NCI-H82 (cell line): ENCODE measurements around the gene DLX2.
A peak's percentile ranks its signal among the peaks of the same experiment; 100 is the strongest.
"Not testable (repeated sequence)": the region's sequence is repeated elsewhere in the genome, so short reads cannot be mapped to it uniquely, and the experiment has no call there.

Experiments used
- DNase-seq: peaks from one replicate; lab custom pipeline; 2025; lab: John Stamatoyannopoulos, UW

DLX2 gene

DNA sequence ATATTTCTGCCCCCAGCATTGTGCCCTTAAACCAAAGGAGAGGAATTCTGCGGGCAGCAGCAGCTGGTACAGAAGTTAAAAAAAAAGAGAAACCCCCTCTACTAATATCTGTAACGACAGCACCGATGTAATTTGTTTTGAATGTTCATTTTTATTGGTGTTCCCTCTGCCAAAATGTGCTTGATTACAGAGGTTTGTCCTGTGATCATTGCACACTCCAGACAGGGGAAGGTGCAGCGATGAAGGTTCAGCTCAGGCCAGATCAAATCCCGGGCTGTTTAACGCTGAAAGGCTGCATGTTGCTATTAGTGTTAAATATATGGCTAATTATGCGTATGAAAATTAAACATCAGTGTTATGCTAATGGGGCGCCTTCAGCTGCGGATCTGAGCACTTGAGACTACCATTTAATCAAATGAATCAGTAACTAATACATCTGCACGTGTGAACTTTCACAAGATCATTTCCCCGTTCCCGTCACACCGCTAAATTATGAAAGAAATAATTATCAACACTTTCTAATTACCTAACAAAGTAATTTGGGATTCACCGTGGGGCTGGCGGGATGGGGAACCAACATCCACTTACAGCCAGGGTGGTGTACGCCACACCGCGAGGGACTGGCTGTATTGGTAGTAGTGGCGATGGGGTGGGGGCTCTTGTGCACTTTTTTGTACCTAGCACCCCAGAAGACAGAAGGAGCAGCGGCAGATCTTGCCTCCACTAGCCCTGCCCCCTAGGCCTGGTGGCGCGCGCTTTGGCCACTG lies 18.9 kb downstream of the DLX2 start:
- DNase-seq = no peak

DNA sequence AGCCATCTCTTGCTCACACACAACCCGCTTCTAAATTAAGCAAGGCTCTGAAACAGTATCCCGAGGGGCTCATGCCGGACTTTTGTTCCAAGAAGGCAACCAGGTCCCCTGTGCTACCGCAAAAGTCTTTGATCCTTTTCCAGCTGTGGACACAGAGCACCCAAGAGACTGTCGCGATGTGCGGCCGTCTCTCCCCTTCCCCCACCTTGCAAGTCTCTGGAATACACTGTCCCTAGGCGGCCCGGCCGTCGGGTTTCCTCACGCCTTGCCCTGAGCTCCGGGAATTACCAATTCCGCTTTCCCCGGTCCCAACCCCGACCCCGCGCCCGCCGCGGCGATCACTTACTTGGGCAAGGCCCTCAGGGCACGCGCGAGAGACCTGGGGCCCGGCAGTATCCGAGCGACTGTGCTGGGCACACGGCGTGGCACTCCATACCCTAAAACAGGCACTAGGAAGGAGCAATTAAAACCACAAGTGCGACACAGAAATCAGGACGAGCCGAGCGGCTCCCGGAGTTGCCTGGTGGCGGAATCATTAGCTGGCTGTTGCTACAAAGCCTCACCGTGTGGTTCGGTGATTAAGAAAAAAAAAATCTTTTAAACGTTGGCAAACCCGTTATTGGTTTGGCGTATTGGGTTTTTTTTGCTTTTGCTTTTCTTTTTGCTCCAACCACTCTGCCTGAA lies 19.6 kb downstream of the DLX2 start:
- DNase-seq = peak; percentile 44

DNA sequence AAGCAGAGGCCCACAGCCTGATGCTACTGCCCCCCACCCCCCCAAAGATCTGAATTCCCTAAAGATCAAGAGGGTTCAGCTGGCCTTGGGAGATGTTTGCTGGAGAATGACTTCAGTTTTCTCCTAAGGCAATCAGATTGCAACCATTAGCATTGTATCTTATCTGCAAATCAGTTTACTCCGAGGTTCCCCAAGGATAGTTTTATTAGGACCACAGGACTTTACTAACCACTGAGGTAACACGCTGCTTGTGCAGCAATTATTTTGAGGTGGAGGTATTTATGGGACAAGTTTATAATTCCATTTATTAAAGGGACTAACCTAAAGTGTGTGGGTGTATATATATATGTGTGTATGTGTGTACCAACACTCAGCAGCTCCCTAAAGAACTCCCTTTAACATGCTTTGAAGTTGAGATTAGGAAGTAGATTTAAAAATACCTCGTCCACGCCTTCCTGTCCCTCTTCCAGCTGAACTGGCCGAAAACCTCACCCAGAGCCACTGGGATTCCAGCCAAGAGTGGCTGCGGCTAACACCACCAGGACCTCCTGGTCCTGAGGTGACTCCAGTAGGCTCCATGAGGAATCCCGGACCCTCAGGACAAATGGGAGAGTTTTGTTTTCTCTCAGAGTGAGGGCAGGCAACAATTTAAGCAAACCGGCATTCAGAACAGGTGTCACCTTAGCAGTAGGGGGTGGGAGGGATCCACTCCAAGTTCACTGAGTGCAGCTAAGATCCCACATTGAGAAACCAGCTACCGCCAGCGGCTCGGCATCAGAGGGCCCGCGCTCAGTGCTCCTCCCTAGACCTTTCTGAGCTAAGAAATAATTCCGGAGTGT lies 20.4 kb downstream of the DLX2 start:
- no peak for DNase-seq

DNA sequence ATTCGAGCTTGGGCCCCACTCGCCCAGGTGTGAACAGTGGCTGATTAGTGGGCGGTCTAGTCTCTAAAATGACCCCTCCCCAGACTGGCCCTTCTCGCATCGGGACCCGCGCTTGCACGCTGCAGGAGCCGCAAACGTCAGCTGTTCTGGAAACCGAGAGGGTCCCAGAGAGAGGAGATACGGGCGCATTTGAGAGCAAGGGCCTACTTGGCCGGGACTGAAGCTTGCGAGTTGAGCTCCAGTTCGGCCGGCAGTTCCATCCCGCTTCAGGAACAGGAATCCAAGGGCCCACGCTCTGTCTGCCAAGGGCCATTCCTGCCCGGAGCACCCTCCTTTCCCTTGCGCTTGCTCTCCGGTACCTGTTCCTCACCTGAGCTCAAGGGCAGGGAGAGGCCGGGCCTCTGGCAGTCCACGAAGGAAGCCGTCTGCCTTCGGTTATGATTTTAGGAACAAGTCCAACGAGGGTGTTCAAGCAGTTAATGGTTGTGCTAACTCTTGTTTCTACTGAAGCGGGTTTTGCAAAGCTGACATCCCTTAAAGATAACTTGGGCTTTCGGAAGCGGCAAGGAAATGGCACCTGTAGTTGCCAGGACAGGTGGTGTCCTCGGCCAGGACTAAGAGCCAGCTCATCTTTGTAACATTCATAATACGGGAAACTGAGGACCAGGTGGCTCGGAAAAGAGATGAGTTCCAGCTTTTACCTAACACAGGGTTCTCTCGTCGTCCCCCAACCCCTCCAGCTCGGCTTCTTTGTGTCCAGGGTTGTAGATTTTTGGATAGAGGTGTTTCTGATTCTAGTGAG lies 21.3 kb downstream of the DLX2 start:
- no peak for DNase-seq

DNA sequence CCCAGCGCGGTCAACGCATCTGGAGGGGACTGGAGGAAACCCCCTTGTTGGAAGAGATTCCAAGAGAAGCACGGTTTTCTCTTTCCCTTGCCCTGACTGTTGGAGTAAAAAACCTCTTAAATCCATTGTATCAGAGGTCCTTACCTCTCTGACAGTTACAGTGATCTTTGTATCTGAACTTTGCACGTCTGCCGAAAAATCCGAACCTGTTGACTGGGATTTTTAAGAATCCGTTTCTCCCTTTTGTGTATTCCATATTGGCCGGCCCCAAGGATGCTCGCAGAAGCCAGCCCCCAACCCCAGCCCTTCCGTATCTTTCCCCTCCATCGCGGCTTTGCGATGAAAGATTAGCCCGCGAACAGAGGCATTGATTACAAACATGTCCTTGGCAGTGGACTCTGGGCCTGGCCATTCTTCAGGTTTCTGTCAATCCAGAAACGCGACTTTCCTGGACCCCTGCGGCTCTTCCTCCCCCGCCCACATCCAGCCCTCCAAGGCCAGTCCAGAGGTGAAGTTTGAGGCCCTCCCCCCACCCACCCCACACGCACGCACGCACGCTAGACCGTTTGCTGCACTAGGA lies 22.0 kb downstream of the DLX2 start:
- DNase-seq = no peak

DNA sequence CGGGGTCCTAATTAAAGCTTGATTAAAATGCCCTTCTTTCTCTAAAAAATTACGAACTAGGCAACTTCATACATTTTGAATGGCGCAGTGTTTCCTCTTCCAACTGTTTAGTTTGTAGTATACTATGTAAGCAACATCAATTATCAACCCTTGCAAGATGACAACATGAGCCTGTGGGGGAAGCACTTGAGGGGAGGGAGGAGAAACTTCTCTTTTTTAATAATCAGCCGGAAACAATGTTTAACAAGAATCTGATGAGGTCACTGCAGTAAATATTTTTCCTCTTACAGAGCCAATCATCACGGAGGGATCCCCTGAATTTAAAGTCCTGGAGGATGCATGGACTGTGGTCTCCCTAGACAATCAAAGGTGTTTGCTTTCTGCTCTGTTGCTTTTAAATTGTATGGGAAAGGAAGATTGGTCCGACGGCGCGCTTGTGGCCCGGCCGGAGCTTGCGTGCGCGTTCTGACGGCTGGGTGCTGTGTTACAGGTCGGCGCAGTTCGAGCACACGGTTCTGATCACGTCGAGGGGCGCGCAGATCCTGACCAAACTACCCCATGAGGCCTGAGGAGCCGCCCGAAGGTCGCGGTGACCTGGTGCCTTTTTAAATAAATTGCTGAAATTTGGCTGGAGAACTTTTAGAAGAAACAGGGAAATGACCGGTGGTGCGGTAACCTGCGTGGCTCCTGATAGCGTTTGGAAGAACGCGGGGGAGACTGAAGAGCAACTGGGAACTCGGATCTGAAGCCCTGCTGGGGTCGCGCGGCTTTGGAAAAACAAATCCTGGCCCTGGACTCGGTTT lies 22.7 kb downstream of the DLX2 start:
- DNase-seq = no peak

DNA sequence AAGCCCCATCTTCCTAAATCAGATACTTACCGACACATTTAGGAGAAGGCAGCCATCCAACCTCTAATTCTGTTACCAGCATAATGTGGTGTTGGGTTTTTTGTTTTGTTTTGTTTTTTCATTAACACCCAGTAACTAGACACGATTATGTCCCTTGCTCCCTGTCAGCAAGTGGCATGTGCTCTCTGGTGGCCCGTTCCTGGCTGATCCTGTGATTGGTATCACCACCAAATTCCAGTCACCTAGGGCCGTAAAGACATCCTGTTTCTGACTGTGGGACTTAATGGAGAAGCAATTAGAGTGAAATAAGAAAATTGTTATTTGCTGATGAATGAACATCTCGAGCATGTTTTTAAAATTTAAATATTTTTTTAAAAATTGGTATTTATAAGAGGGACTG lies 23.3 kb downstream of the DLX2 start:
- no peak for DNase-seq

DNA sequence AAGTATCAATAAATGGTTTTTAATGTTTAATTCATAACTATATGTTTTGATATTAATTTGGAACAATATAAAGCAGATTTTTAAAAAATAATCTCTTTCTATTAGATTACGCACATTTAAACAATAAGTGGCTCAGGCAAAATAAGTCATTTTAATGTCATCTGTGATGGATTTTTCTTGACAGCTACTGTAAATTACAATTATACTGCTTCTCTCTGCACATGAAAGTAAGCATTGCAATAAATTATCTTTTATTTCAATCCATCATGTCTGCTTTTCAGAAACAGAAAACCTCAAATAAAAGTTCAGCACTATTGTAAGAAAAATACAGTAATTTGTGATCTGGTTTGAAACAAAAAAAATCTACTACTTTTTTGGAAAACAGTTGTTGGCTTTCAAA lies 28.4 kb downstream of the DLX2 start:
- DNase-seq = no peak

DNA sequence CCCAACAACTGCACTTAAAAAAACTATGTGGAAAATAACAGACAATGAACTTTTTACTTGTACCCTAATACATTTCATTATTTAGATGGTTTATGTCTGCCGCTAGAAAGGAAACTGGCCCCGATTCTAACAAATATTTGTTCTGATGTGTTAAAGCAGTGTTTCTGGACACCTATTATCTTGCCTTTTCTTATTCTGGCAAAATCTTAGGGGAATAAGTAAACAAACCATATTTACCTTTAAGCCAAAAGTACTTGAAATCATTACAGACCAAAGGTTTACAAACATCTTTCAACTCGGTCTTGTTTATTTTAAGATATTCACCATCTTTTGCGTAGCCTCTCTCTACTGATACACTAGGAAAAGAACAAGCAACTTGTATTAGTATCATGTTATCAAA lies 29.2 kb downstream of the DLX2 start:
- no peak for DNase-seq

DNA sequence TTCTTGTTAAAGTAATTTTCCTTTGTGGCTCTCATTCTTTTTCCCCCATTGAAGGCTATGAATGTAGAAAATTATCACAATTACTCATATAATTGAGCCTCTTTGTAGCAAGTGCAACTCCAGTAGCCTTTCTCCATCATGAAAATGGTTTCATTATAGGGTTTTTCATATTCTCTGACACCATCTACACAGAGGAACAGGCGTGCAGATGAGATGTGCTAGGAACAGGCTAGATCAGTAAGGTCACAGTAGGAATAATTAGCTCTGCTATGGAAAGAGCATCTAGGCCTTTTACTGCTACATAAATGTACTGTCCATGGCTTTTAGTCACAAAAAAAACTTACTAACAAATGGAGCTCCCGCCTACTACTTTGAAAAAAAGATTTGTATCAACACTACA lies 30.0 kb downstream of the DLX2 start:
- DNase-seq = no peak

DNA sequence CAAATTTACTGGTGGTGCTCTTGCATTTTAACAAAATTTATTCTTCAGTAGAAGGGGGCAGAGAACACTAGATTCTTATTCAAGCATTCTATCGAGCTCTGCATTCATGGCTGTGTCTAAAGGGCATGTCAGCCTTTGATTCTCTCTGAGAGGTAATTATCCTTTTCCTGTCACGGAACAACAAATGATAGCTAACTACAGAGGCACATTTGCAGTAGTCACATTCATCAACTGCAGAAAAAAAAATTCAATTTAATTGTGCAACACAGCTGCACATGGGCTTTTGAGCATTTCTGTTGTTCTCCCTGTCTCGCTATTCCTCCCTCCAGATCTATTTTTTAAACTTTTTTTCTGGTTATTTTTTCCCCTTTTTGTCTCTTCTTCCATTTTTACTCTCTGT lies 30.4 kb downstream of the DLX2 start:
- no peak for DNase-seq

DNA sequence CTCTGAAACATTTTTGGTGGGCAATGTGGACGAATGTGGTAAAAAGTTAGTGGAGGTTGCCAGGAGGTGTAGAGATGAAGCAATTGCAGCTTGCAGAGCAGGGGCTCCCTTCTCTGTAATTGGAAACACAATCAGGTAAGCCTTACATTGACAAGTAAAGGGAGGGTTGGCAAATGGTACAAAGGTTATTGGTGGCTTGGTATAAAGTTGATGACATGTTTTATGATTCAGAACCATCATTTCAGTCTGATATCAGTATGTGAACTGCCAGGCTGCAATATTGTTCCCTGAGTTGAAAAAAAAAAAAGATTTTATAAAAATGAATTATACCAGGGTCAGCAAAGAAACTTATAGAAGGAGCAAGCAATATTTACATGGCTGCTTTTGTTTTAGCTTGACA lies 31.8 kb downstream of the DLX2 start:
- DNase-seq = no peak

DNA sequence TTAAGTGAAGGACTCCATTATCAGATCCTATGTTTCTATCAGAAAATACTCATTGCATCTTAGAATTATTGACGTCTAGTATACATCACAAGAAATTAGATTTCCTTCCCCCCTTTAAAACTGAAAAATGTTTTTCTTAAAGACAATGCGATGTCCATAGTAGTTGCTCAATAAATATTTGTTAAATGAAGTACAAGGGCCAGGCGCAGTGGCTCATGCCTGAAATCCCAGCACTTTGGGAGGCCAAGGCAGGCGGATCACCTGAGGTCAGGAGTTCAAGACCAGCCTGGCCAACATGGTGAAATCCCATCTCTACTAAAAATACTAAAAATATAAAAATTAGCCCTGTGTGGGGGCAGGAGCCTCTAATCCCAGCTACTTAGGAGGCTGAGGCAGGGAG lies 34.8 kb downstream of the DLX2 start:
- not testable (repeated sequence) for DNase-seq

DNA sequence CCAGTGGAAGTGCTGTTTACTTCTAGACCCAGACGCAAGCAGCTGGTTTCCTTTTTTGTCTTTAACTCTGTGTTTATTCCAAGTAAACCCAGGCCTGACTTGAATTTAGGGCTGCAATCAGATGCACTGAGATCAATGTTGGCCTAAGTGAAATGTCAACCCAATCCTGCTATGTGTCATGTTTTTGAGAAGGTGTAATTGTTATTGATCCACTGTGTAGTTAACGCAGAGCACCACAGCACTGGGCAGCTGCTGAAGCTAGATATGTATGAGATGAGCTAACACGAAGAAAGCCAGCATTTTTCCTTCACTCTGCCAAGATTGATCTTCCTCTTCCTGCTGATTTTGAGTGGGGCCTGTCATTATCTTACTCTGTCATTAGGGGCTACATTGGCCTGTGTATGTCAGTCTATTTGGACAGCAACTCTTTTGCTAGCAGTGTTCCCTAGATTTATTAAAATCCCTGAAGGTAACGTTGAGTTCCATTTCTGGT lies 36.3 kb downstream of the DLX2 start:
- no peak for DNase-seq

DNA sequence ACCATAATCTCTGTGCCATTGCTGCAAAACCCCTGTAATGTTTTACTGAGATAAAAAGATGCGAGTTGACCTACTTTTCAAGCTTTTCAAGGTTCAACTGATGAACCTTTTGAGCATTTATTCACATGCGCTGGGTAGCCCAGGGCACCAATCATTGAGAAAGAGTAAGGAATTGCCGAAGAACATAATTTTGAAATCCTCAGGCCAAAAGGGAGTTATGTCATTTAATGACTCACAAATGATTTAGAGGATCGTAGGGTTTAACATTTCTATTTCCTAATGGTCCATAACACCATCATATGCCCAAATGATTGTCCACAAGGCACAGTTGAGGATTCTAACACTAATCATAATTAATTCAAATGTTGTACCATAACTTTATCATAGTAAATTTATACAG lies 37.6 kb downstream of the DLX2 start:
- no peak for DNase-seq

DNA sequence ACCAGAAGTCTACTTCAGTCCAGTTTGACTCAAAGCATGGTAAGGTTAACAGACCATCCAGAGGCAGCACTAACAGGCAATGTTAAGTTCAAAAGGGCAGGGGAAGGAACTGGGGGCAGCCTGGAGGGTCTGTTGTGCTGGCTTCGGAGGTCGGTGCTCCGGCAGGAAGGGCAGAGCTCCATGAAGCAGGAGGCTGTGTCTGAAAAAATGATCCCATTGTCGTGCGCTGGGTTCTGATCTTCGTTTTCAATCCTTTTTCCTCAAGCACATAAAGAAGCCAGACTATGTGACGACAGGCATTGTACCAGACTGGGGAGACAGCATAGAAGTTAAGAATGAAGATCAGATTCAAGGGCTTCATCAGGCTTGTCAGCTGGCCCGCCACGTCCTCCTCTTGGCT lies 39.3 kb downstream of the DLX2 start:
- DNase-seq = no peak

DNA sequence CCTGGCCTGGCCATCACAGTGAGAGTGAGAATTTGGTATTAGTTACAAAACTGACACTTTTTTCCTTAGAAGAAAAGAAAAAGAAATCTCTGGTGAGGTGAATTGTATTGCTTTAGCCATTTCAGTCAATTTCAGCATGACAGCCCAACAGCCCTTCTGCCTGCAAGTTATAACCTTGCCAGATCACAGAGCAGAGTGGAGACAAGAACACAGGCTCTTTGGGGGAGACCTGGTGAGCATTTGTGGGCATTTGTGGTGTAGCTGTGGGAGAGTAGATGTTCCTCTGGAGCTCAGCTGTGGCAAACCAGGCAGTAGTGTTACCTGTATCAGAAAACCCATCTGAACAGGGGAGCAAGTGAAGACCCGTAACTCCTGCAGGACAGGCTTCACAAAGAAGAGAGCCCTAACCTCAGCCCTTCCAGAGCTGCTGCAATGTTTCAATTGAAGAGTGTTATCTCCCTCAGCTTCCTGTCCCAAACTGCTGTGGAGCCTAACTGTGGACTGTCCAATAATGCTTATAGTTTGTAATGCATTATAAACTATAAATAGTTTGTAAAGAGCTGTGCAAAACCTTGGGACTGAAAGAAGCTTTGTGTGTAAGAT lies 40.2 kb downstream of the DLX2 start:
- no peak for DNase-seq

DNA sequence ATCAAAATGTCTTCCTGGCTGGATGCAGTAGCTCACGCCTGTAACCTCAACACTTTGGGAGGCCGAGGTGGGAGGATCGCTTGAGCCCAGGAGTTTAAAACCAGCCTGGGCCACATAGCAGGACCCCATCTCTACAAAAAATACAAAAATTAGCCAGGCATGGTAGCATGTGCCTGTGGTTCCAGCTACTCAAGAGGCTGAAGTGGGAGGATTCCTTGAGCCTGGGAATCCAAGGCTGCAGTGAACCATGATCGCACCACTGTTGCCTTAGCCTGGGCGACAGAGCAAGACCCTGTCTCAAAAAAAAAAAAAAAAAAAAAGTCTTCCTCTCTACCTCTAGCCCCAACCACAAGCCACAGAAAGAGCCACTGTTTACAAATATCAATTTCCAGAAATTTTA lies 42.6 kb downstream of the DLX2 start:
- DNase-seq = not testable (repeated sequence)

DNA sequence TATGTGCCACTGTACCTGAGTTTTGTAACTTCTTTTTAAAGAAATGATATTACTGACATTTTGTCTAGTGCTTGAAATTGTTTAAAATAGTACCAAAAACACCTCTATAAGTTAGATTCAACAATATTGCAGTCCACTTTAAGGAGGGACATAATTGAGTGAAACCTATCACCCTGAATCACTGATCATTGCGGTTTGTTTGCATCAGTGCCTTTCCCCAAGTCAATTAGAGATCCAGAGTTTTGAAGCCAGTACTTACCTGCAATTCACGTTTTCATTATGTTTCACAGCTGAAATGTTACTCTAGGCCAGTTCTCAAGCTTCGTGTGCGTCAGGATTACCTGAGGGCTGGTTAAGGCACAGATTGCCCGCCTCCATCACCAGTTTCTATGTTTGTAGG lies 44.0 kb downstream of the DLX2 start:
- no peak for DNase-seq

DNA sequence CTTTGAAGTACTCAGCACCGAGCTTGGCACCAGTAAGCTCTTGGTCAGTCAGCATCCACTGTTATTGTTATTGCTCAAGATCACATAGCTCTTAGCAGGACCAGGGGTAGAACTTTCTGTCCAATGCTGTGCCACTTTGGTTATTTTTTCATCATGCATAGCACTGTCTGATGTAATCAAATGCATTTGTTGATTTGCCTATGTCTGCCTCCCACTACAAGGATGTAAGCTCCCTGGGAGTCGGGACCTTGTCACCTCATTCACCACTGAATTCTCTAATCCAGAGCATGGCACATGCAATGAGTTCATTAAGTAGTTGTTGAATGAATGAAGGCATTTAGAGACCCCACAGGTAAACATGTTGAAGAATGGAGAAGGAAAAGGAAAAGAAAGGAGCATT lies 46.4 kb downstream of the DLX2 start:
- no peak for DNase-seq
